ENCODE data around the gene CRNN.

The CRNN gene

GRCh38 chr1:152441756-152442155 is 27.7 kb upstream of the CRNN start:
- Mint-ChIP-seq H3K27ac (no peak overlapping the region), H3K9me3 (no peaks in the 10 kb centered on the region), H3K4me3 (no peak overlapping the region), H3K36me3 (no peaks in the 10 kb centered on the region), H3K4me1 (peaks cover 6% of the 10 kb centered on the region)
- DNase-seq (ENCODE audit: low spot score in 2 of 2) (no peak), ATAC-seq (no peak)

GRCh38 chr1:152440635-152441471 is 26.8 kb upstream of the CRNN start:
- ATAC-seq (peak; percentile 93), DNase-seq (ENCODE audit: low spot score in 2 of 2) (peak; percentile 33 to 77)
- H3K36me3 Mint-ChIP-seq: no peaks in the 10 kb centered on the region
- no peaks in the 10 kb centered on the region for H3K9me3 Mint-ChIP-seq
- H3K4me3 Mint-ChIP-seq: no peak overlapping the region
- H3K27ac Mint-ChIP-seq: no peak overlapping the region
- peaks cover 6% of the 10 kb centered on the region for H3K4me1 Mint-ChIP-seq

- Mint-ChIP-seq H3K27ac (no peak overlapping the region), H3K4me1 (peaks cover 6% of the 10 kb centered on the region), H3K36me3 (no peaks in the 10 kb centered on the region), H3K4me3 (no peak overlapping the region), H3K9me3 (no peaks in the 10 kb centered on the region)
- ATAC-seq (no peak), DNase-seq (ENCODE audit: low spot score in 2 of 2) (no peak)
These were observed 22.8 kb upstream of the CRNN start for GRCh38 chr1:152436593-152437496.

GRCh38 chr1:152427458-152427857 is 13.4 kb upstream of the CRNN start:
- H3K36me3 Mint-ChIP-seq: no peaks in the 10 kb centered on the region
- H3K4me3 Mint-ChIP-seq: no peak overlapping the region
- no peak for ATAC-seq
- H3K9me3 Mint-ChIP-seq: peaks cover 5% of the 10 kb centered on the region
- no peak for DNase-seq (ENCODE audit: low spot score in 2 of 2)
- no peaks in the 10 kb centered on the region for H3K4me1 Mint-ChIP-seq
- H3K27ac Mint-ChIP-seq: no peak overlapping the region

GRCh38 chr1:152426731-152427130 is 12.7 kb upstream of the CRNN start:
- Mint-ChIP-seq H3K9me3 (peaks cover 5% of the 10 kb centered on the region), H3K27ac (no peak overlapping the region), H3K36me3 (no peaks in the 10 kb centered on the region), H3K4me3 (no peak overlapping the region), H3K4me1 (no peaks in the 10 kb centered on the region)
- no peak for DNase-seq (ENCODE audit: low spot score in 2 of 2)
- no peak for ATAC-seq

GRCh38 chr1:152419917-152420316 is 5.9 kb upstream of the CRNN start:
- H3K27ac Mint-ChIP-seq: no peak overlapping the region
- no peak overlapping the region for H3K4me3 Mint-ChIP-seq
- ATAC-seq: no peak

GRCh38 chr1:152415454-152416227 is 1.6 kb upstream of the CRNN start:
- DNase-seq (ENCODE audit: low spot score in 2 of 2) (no peak), ATAC-seq (no peak)
- Mint-ChIP-seq H3K4me1 (no peaks in the 10 kb centered on the region), H3K27ac (no peak overlapping the region), H3K36me3 (no peaks in the 10 kb centered on the region), H3K4me3 (no peak overlapping the region), H3K9me3 (no peaks in the 10 kb centered on the region)

More at GRCh38 chr1:152419917-152420316, 5.9 kb upstream of the CRNN start:
- DNase-seq (ENCODE audit: low spot score in 2 of 2): no peak
- no peaks in the 10 kb centered on the region for H3K4me1 Mint-ChIP-seq
- H3K9me3 Mint-ChIP-seq: peaks cover 5% of the 10 kb centered on the region
- H3K36me3 Mint-ChIP-seq: no peaks in the 10 kb centered on the region

GRCh38 chr1:152412756-152413155 is 1.3 kb downstream of the CRNN start:
- H3K27ac Mint-ChIP-seq: no peak overlapping the region
- ATAC-seq (no peak), DNase-seq (ENCODE audit: low spot score in 2 of 2) (no peak)
- no peak overlapping the region for H3K4me3 Mint-ChIP-seq
- no peaks in the 10 kb centered on the region for H3K9me3 Mint-ChIP-seq
- no peaks in the 10 kb centered on the region for H3K4me1 Mint-ChIP-seq
- no peaks in the 10 kb centered on the region for H3K36me3 Mint-ChIP-seq

- Mint-ChIP-seq H3K4me1 (no peaks in the 10 kb centered on the region), H3K36me3 (no peaks in the 10 kb centered on the region), H3K4me3 (no peak overlapping the region), H3K9me3 (no peaks in the 10 kb centered on the region), H3K27ac (no peak overlapping the region)
- no peak for ATAC-seq
- DNase-seq (ENCODE audit: low spot score in 2 of 2): no peak
These were observed 2.9 kb downstream of the CRNN start for GRCh38 chr1:152411134-152411533.

- Mint-ChIP-seq H3K27ac (no peak overlapping the region), H3K4me3 (no peak overlapping the region), H3K4me1 (no peaks in the 10 kb centered on the region), H3K9me3 (no peaks in the 10 kb centered on the region), H3K36me3 (no peaks in the 10 kb centered on the region)
- no peak for ATAC-seq
- no peak for DNase-seq (ENCODE audit: low spot score in 2 of 2)
These were observed 3.5 kb downstream of the CRNN start for GRCh38 chr1:152410599-152410998.

- Mint-ChIP-seq H3K36me3 (no peaks in the 10 kb centered on the region), H3K4me3 (no peak overlapping the region), H3K27ac (no peak overlapping the region), H3K9me3 (no peaks in the 10 kb centered on the region), H3K4me1 (no peaks in the 10 kb centered on the region)
- DNase-seq (ENCODE audit: low spot score in 2 of 2): no peak
- peak; percentile 32 for ATAC-seq
These were observed 4.0 kb downstream of the CRNN start for GRCh38 chr1:152410028-152410427.

- no peak for DNase-seq (ENCODE audit: low spot score in 2 of 2)
- Mint-ChIP-seq H3K4me1 (no peaks in the 10 kb centered on the region), H3K36me3 (no peaks in the 10 kb centered on the region), H3K9me3 (no peaks in the 10 kb centered on the region), H3K4me3 (no peak overlapping the region), H3K27ac (no peak overlapping the region)
- ATAC-seq: no peak
These were observed 5.4 kb downstream of the CRNN start for GRCh38 chr1:152408664-152409063.

GRCh38 chr1:152398812-152399698 is 15.0 kb downstream of the CRNN start:
- peak; percentile 42 for ATAC-seq
- H3K4me1 Mint-ChIP-seq: peaks cover 21% of the 10 kb centered on the region
- no peaks in the 10 kb centered on the region for H3K9me3 Mint-ChIP-seq
- no peak overlapping the region for H3K27ac Mint-ChIP-seq
- no peak overlapping the region for H3K4me3 Mint-ChIP-seq
- H3K36me3 Mint-ChIP-seq: no peaks in the 10 kb centered on the region
- DNase-seq (ENCODE audit: low spot score in 2 of 2): no peak

- H3K4me1 Mint-ChIP-seq: peaks cover 35% of the 10 kb centered on the region
- no peaks in the 10 kb centered on the region for H3K36me3 Mint-ChIP-seq
- H3K27ac Mint-ChIP-seq: no peak overlapping the region
- ATAC-seq (no peak), DNase-seq (ENCODE audit: low spot score in 2 of 2) (no peak)
- H3K4me3 Mint-ChIP-seq: no peak overlapping the region
- H3K9me3 Mint-ChIP-seq: no peaks in the 10 kb centered on the region
These were observed 16.6 kb downstream of the CRNN start for GRCh38 chr1:152397474-152397873.
